GM18909 (cell line): ENCODE data around the gene PPM1L.

Source experiments
- ATAC-seq: cut with Tn5 transposase; IDR thresholded peaks from one replicate; pipeline ENCODE4 v1.9.1; 2021; ENCODE audit warnings: mild to moderate bottlenecking; ENCODE audit not compliant: unreplicated experiment, poor library complexity

Gene PPM1L

GRCh38 chr3:160919942-160920341 is 163.9 kb downstream of the PPM1L start:
- ATAC-seq, result no peak

GRCh38 chr3:160921020-160921635 is 165.1 kb downstream of the PPM1L start:
- ATAC-seq, result peak; percentile 86

GRCh38 chr3:160924776-160925175 is 168.7 kb downstream of the PPM1L start:
- ATAC-seq, result no peak

- no peak for ATAC-seq
These were observed 171.6 kb downstream of the PPM1L start for GRCh38 chr3:160927620-160928019.

- ATAC-seq, result no peak
These were observed 172.2 kb downstream of the PPM1L start for GRCh38 chr3:160928183-160928726.

GRCh38 chr3:160929595-160929994 is 173.6 kb downstream of the PPM1L start:
- ATAC-seq, result no peak

- no peak for ATAC-seq
These were observed 175.4 kb downstream of the PPM1L start for GRCh38 chr3:160931474-160931873.

GRCh38 chr3:160935413-160936095 is 179.5 kb downstream of the PPM1L start:
- ATAC-seq, result no peak

- peak; percentile 95 for ATAC-seq
These were observed 186.0 kb downstream of the PPM1L start for GRCh38 chr3:160941885-160942494.

- no peak for ATAC-seq
These were observed 188.0 kb downstream of the PPM1L start for GRCh38 chr3:160943996-160944395.

GRCh38 chr3:160945336-160945735 is 189.3 kb downstream of the PPM1L start:
- ATAC-seq, result no peak

GRCh38 chr3:160948273-160948672 is 192.2 kb downstream of the PPM1L start:
- no peak for ATAC-seq

- ATAC-seq, result no peak
These were observed 193.4 kb downstream of the PPM1L start for GRCh38 chr3:160949460-160949859.

- no peak for ATAC-seq
These were observed 194.5 kb downstream of the PPM1L start for GRCh38 chr3:160950542-160950941.

GRCh38 chr3:160950954-160951353 is 194.9 kb downstream of the PPM1L start:
- ATAC-seq, result no peak

GRCh38 chr3:160951642-160952487 is 195.8 kb downstream of the PPM1L start:
- no peak for ATAC-seq

GRCh38 chr3:160953686-160954085 is 197.7 kb downstream of the PPM1L start:
- ATAC-seq, result no peak

- ATAC-seq, result peak; percentile 84
These were observed 200.8 kb downstream of the PPM1L start for GRCh38 chr3:160956785-160957184.

- ATAC-seq, result no peak
These were observed 204.5 kb downstream of the PPM1L start for GRCh38 chr3:160960568-160960967.

- no peak for ATAC-seq
These were observed 207.9 kb downstream of the PPM1L start for GRCh38 chr3:160963949-160964348.

- ATAC-seq, result no peak
These were observed 212.7 kb downstream of the PPM1L start for GRCh38 chr3:160968761-160969160.
